Pons (tissue), 1 donor: Measurements from ENCODE around the gene LENG1.

Experiments
- DNase-seq: peaks from one replicate; pipeline ENCODE4 v3.0.0-alpha.2; 2016; ENCODE audit warnings: low spot score

The LENG1 gene

DNA sequence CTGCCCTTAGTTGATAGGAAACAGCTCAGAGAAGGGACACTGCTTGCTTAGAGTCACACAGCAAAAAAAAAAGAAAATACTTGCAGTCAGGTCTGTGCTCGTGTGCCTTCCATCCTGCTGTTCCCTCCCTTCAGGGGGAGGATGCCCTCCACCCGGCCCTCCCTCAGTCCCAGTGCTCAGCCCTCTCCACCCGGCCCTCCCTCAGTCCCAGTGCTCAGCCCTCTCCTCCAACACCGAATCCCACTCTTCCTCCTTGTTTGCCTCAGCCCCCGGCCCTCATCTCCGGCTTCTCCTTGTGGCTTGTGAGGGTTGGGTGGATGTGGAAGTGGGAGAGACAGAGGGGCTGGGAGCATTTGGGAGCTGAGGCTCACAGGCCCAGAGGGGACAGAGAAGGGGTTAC, 49.9 kb downstream of the LENG1 start:
- no peak for DNase-seq

- DNase-seq: no peak
These were observed 51.0 kb downstream of the LENG1 start for GRCh38 chr19:54108496-54108895.

- DNase-seq: no peak
These were observed 51.5 kb downstream of the LENG1 start for GRCh38 chr19:54107876-54108490.

DNA sequence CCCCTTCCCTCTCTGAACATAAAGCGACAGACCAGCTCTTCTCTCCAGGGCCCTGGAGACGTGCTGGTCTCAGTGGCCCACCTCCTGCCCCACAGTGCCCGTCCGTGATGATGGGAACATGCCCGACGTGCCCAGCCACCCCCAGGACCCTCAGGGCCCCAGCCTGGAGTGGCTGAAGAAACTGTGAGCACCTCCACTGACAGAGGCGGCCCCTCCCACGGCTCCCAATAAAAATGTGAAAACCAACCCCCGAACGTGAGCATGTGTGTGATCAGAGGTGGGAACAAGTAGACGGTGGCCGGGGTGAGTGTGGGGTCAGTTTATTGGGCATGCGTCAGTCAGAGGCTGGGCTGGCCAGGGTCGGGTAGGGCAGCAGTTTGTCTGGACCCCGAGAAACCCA, 52.8 kb downstream of the LENG1 start:
- DNase-seq: no peak

GRCh38 chr19:54105796-54106195, 53.7 kb downstream of the LENG1 start:
- no peak for DNase-seq
